OCI-LY7 (cell line): ENCODE results near the gene CATSPERB.

Source experiments
- CTCF ChIP-seq: fragments of 200-600 bp; sonication (generic); conservative IDR thresholded peaks from 2 replicates; pipeline ENCODE4 v1.5.1; 2014; ENCODE audit warnings: mild to moderate bottlenecking, antibody characterized with exemption, low read length, moderate library complexity, mixed read lengths
- EZH2phosphoT487 ChIP-seq: fragments of 200-600 bp; sonication (generic); IDR thresholded peaks from 2 replicates; pipeline ENCODE4 v1.6.1; 2018; ENCODE audit warnings: low read depth, borderline replicate concordance, mild to moderate bottlenecking, mixed run types, antibody characterized with exemption, low read length, moderate library complexity, mixed read lengths

DNA sequence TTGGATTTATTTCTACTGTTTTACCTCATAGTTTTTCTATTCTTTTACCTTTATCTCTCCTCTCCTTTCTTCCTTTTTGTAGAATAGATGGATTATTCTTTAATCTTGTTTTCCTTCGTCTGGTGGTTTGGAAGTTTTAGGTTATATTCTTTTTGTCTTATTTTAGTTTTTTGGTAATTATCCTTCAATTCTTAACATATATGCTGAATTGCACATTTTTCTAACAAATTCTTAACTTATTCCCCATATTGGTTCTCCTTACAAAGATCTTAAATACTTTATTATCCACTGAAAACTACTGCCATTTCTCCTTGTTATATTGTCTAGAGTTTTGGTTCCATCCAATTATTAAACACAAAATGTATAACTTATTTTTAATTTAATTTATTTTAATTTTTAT, 42.3 kb downstream of the CATSPERB start:
- no peak for TF ChIP-seq CTCF
- no peak for TF ChIP-seq EZH2phosphoT487
